Glomerular visceral epithelial cell (primary cell): ENCODE measurements around the gene SART3.
"Not testable (repeated sequence)": the region's sequence is repeated elsewhere in the genome, so short reads cannot be mapped to it uniquely, and the experiment has no call there.

Experiments used
- DNase-seq: peaks from one replicate; pipeline ENCODE4 v3.0.0-alpha.2; 2016; ENCODE audit errors: extremely low spot score

Gene SART3

GRCh38 chr12:108596854-108597558, 36.0 kb upstream of the SART3 start:
- DNase-seq: no peak

- no peak for DNase-seq
Observed at GRCh38 chr12:108595711-108596647, 35.0 kb upstream of the SART3 start.

GRCh38 chr12:108594960-108595710, 34.2 kb upstream of the SART3 start:
- no peak for DNase-seq

- DNase-seq: no peak
Observed at GRCh38 chr12:108594323-108594903, 33.4 kb upstream of the SART3 start.

GRCh38 chr12:108592033-108592909, 31.3 kb upstream of the SART3 start:
- DNase-seq: no peak

GRCh38 chr12:108591267-108591980, 30.5 kb upstream of the SART3 start:
- no peak for DNase-seq

- DNase-seq: not testable (repeated sequence)
Observed at GRCh38 chr12:108590463-108590862, 29.5 kb upstream of the SART3 start.

- no peak for DNase-seq
Observed at GRCh38 chr12:108589840-108590229, 28.9 kb upstream of the SART3 start.

- DNase-seq: no peak
Observed at GRCh38 chr12:108589028-108589839, 28.3 kb upstream of the SART3 start.

- no peak for DNase-seq
Observed at GRCh38 chr12:108587826-108588225, 26.9 kb upstream of the SART3 start.

- no peak for DNase-seq
Observed at GRCh38 chr12:108586306-108586705, 25.3 kb upstream of the SART3 start.

- no peak for DNase-seq
Observed at GRCh38 chr12:108585864-108586263, 24.9 kb upstream of the SART3 start.

GRCh38 chr12:108584456-108585065, 23.6 kb upstream of the SART3 start:
- no peak for DNase-seq

GRCh38 chr12:108583991-108584390, 23.0 kb upstream of the SART3 start:
- DNase-seq: no peak

GRCh38 chr12:108582978-108583770, 22.2 kb upstream of the SART3 start:
- no peak for DNase-seq

- DNase-seq: no peak
Observed at GRCh38 chr12:108582509-108582908, 21.5 kb upstream of the SART3 start.

- DNase-seq: no peak
Observed at GRCh38 chr12:108581311-108582227, 20.6 kb upstream of the SART3 start.
